ENCODE data around the gene COA7. TPM values are rescaled to one million over a fixed set of nuclear protein-coding genes. Genes with fewer than 3 reads are reported as not detected.
A peak's percentile ranks its signal among the peaks of the same experiment; 100 is the strongest.

Gene COA7
- total RNA-seq, 2 experiments from 2014 or later = 7.0 to 26.1 TPM

DNA sequence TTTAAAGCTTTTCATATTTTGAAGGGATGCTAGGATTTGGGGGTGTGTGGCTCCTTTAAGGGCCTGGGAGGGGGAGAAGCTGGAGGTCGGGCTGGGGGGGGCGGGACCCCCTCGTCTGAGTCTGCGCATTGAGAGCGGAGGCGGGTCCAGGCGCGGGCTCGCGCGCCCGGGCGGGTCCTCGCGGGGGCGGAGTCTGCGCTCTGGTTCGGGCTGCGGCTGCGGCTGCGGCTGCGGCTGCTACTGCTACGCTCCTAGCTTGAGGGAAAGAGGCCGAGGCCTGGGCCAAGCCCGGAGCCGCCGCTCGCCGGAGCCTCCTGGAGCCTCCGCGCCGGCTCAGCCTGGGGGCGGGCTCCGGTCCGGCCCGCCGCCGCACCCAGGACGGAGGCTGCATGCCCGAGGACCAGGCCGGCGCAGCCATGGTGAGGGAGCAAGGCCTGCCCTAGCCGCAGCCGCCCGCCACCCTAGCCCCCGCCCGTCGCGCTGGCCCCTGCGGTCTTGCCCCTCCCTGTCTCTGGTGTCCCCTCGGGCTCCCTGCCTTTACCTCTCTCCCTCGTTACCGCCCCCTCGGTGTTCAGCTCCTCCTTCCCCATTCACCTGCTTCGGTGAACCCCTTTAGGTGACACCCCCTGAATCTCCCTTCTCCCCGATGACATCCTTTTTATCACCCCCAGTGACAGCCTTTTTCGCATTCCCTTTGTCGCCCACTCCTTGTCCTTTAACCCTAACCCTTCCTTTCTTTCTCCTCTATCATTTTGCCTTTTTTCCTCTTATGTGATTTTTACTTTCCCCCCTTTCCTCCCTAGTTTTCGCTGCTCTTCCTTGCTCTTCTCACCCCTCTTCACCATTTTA is 28.3 kb upstream of the COA7 start, which contains the start of gene ZYG11B:
Gene ZYG11B (plus strand): TSS at position 189 of the 849 bp plus-strand sequence. CDS start 201 bp downstream, at position 390.
- H3K27ac ChIP-seq (ENCODE audit: low read depth, low read length, poor library complexity, severe bottlenecking) = no peak within 1 kb of the TSS
- no TSS peak for BruUV-seq (replicated peaks)
- intact Hi-C loops (cut with micrococcal nuclease; ENCODE audit: unreplicated experiment) = loop anchor here (2.0 kb wide), 1 partner anchor 24 kb away; no protein-coding TSS in a partner anchor
- POLR2A ChIA-PET = interaction anchor here (0.6 to 1.6 kb wide), 12 partner anchors 11 to 1723 kb away, joined by 3 to 8 read pairs (median 4); partner anchors contain the start of genes COA7 and TUT4
- H3K4me1 ChIP-seq (ENCODE audit: insufficient read depth, low read length, poor library complexity, severe bottlenecking) = peaks cover 16% of the 10 kb centered on the region
- H4K20me1 ChIP-seq (ENCODE audit: insufficient read depth, low read length) = no peaks in the 10 kb centered on the region
- no peaks in the 10 kb centered on the region for H3K36me3 ChIP-seq (ENCODE audit: insufficient read depth, low read length)
- peak within 1 kb of the TSS; percentile 92 for H3K4me2 ChIP-seq (ENCODE audit: low read length)
- peaks cover 13% of the 10 kb centered on the region; the same call in 1 of the 2 replicates for H3K79me2 ChIP-seq (ENCODE audit: insufficient read depth, low read depth, low read length)
- CTCF ChIA-PET (ENCODE audit: unreplicated experiment) = interaction anchor here (0.7 kb wide), 1 partner anchor 22 kb away, joined by 4 read pairs; no protein-coding TSS in a partner anchor
- H3K9me3 ChIP-seq (ENCODE audit: low read length) = no peaks in the 10 kb centered on the region
- no peaks in the 10 kb centered on the region for H3K9me2 ChIP-seq (ENCODE audit: insufficient read depth, low read length)
- TF ChIP-seq CTCF (conservative IDR thresholded peaks at IDR 0.05; ENCODE audit: low read length) (no peak), EZH2phosphoT487 (IDR thresholded peaks at IDR 0.05; ENCODE audit: borderline replicate concordance, low read depth, low read length) (no peak)
- peak within 1 kb of the TSS; percentile 82 for H3K4me3 ChIP-seq (ENCODE audit: low read depth, low read length, poor library complexity, severe bottlenecking)
- peak within 1 kb of the TSS; percentile 98 for H2AFZ ChIP-seq (ENCODE audit: low read length)
- DNase-seq (ENCODE audit: low spot score) = peak; percentile 91

DNA sequence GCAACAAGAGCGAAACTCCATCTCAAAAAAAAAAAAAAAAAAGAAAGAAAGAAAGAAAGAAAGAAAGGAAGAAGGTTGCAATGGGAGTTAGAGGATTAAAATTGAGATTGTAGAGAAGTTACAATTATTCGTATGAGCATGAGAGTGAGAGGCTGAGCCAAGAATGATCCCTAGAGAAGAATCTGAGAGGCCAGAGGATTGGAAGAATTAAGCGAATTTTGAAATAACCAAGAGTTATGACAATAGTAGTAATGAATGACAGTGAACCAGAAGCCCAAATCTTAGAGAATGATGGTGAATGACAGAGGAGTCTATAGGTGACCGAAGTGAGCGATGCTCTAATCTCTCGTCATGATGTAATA is 27.7 kb upstream of the COA7 start:
- Histone ChIP-seq H3K9me3 (ENCODE audit: low read length) (no peaks in the 10 kb centered on the region), H3K27ac (ENCODE audit: low read depth, low read length, poor library complexity, severe bottlenecking) (no peak overlapping the region), H3K4me1 (ENCODE audit: insufficient read depth, low read length, poor library complexity, severe bottlenecking) (peaks cover 16% of the 10 kb centered on the region), H3K4me2 (ENCODE audit: low read length) (peak overlapping the region; percentile 92), H2AFZ (ENCODE audit: low read length) (peak overlapping the region; percentile 98), H3K79me2 (ENCODE audit: insufficient read depth, low read depth, low read length) (peaks cover 13% of the 10 kb centered on the region; the same call in 1 of the 2 replicates), H4K20me1 (ENCODE audit: insufficient read depth, low read length) (no peaks in the 10 kb centered on the region), H3K4me3 (ENCODE audit: low read depth, low read length, poor library complexity, severe bottlenecking) (peak overlapping the region; percentile 82), H3K36me3 (ENCODE audit: insufficient read depth, low read length) (no peaks in the 10 kb centered on the region), H3K9me2 (ENCODE audit: insufficient read depth, low read length) (no peaks in the 10 kb centered on the region)
- no peak for TF ChIP-seq EZH2phosphoT487 (IDR thresholded peaks at IDR 0.05; ENCODE audit: borderline replicate concordance, low read depth, low read length)
- no peak for TF ChIP-seq CTCF (conservative IDR thresholded peaks at IDR 0.05; ENCODE audit: low read length)
- ChIA-PET CTCF (ENCODE audit: unreplicated experiment) (interaction anchor here (0.7 kb wide), 1 partner anchor 22 kb away, joined by 4 read pairs; no protein-coding TSS in a partner anchor), POLR2A (interaction anchor here (0.6 to 1.6 kb wide), 8 partner anchors 12 to 173 kb away, joined by 3 to 7 read pairs (median 3); partner anchors contain the start of genes COA7 and TUT4)
- DNase-seq (ENCODE audit: low spot score) = no peak
- BruUV-seq (replicated peaks) = no TSS peak
- intact Hi-C loops (cut with micrococcal nuclease; ENCODE audit: unreplicated experiment) = loop anchor here (2.0 kb wide), 1 partner anchor 23 kb away; no protein-coding TSS in a partner anchor

All from OCI-LY7 (cell line).